GM19238 (cell line): ENCODE measurements around the gene SH3GLB2.
A peak's percentile ranks its signal among the peaks of the same experiment; 100 is the strongest.
"Not testable (repeated sequence)": the region's sequence is repeated elsewhere in the genome, so short reads cannot be mapped to it uniquely, and the experiment has no call there.

ENCODE experiments used
- DNase-seq: peaks from one replicate; pipeline ENCODE4 v3.0.0; 2011; ENCODE audit warnings: low spot score; ENCODE audit not compliant: insufficient read length

SH3GLB2 gene

GRCh38 chr9:129054163-129054851 lies 26.2 kb upstream of the SH3GLB2 start:
- no peak for DNase-seq

GRCh38 chr9:129053020-129053419 lies 24.9 kb upstream of the SH3GLB2 start:
- DNase-seq = no peak

GRCh38 chr9:129052592-129052991 lies 24.5 kb upstream of the SH3GLB2 start:
- DNase-seq = no peak

- DNase-seq = no peak
These were observed 13.9 kb upstream of the SH3GLB2 start for GRCh38 chr9:129042016-129042415.

- DNase-seq = no peak
These were observed 12.0 kb upstream of the SH3GLB2 start for GRCh38 chr9:129040113-129040643.

- no peak for DNase-seq
These were observed 10.2 kb upstream of the SH3GLB2 start for GRCh38 chr9:129038109-129038852.

- no peak for DNase-seq
These were observed 9.6 kb upstream of the SH3GLB2 start for GRCh38 chr9:129037767-129038098.

- DNase-seq = no peak
These were observed 9.0 kb upstream of the SH3GLB2 start for GRCh38 chr9:129036923-129037766.

GRCh38 chr9:129036241-129036922 lies 8.3 kb upstream of the SH3GLB2 start, which contains the start of gene MIGA2:
MIGA2 (plus strand) TSS chr9:129036626; CDS start chr9:129040595, 3,969 bp downstream.
- DNase-seq = peak; percentile 99

- DNase-seq = not testable (repeated sequence)
These were observed 7.7 kb upstream of the SH3GLB2 start for GRCh38 chr9:129035838-129036237.

- no peak for DNase-seq
These were observed 5.1 kb upstream of the SH3GLB2 start for GRCh38 chr9:129033216-129033615.

GRCh38 chr9:129032541-129033159 lies 4.5 kb upstream of the SH3GLB2 start:
- DNase-seq = no peak

- DNase-seq = no peak
These were observed 3.4 kb upstream of the SH3GLB2 start for GRCh38 chr9:129031514-129031913.

- DNase-seq = no peak
These were observed 2.1 kb upstream of the SH3GLB2 start for GRCh38 chr9:129030191-129030590.

GRCh38 chr9:129027685-129028191 lies 393 bp downstream of the SH3GLB2 start:
- DNase-seq = peak; percentile 68

- DNase-seq = no peak
These were observed 877 bp downstream of the SH3GLB2 start for GRCh38 chr9:129027224-129027684.

- no peak for DNase-seq
These were observed 1.5 kb downstream of the SH3GLB2 start for GRCh38 chr9:129026442-129027223.

GRCh38 chr9:129023908-129024233 lies 4.3 kb downstream of the SH3GLB2 start:
- no peak for DNase-seq

- DNase-seq = no peak
These were observed 4.9 kb downstream of the SH3GLB2 start for GRCh38 chr9:129023036-129023907.
